Daoy (cell line): ENCODE data around the gene IL17B. TPM values are rescaled to one million over a fixed set of nuclear protein-coding genes. Genes with fewer than 3 reads are reported as not detected.

Source experiments
- DNase-seq: peaks from one replicate; pipeline ENCODE4 v3.0.0-alpha.2; 2015; ENCODE audit warnings: low read depth
- total RNA-seq: library from RNA; depleted of rRNA; stranded (reverse); fragments of >200 nt; shearing (Covaris generic); gene quantifications from 2 replicates; pipeline ENCODE4 v1.2.3, GENCODE V29; 2014; rRNA removed

The IL17B gene
- not detected in 2 replicates for total RNA-seq

- no peak for DNase-seq
Observed at GRCh38 chr5:149379177-149379761, at the start of gene IL17B. Gene IL17B, minus strand, starts transcription at chr5:149379292. Its CDS starts 67 bp downstream, at chr5:149379225.

GRCh38 chr5:149428032-149428431, 48.9 kb upstream of the IL17B start:
- DNase-seq, result no peak

GRCh38 chr5:149427374-149427773, 48.3 kb upstream of the IL17B start:
- no peak for DNase-seq

GRCh38 chr5:149426931-149427330, 47.8 kb upstream of the IL17B start:
- no peak for DNase-seq

GRCh38 chr5:149425729-149426128, 46.6 kb upstream of the IL17B start:
- DNase-seq, result no peak

GRCh38 chr5:149424371-149425315, 45.6 kb upstream of the IL17B start:
- no peak for DNase-seq

GRCh38 chr5:149423794-149424268, 44.7 kb upstream of the IL17B start:
- DNase-seq, result no peak

GRCh38 chr5:149423049-149423793, 44.1 kb upstream of the IL17B start:
- DNase-seq, result no peak

- DNase-seq, result no peak
Observed at GRCh38 chr5:149422366-149423048, 43.4 kb upstream of the IL17B start.

- no peak for DNase-seq
Observed at GRCh38 chr5:149421834-149422233, 42.7 kb upstream of the IL17B start.

- no peak for DNase-seq
Observed at GRCh38 chr5:149421372-149421685, 42.2 kb upstream of the IL17B start.

- no peak for DNase-seq
Observed at GRCh38 chr5:149420545-149421371, 41.7 kb upstream of the IL17B start.

GRCh38 chr5:149419859-149420544, 40.9 kb upstream of the IL17B start:
- DNase-seq, result no peak

- no peak for DNase-seq
Observed at GRCh38 chr5:149419532-149419858, 40.4 kb upstream of the IL17B start.

- DNase-seq, result no peak
Observed at GRCh38 chr5:149418910-149419531, 39.9 kb upstream of the IL17B start.

- no peak for DNase-seq
Observed at GRCh38 chr5:149417711-149418368, 38.7 kb upstream of the IL17B start.

- DNase-seq, result no peak
Observed at GRCh38 chr5:149416987-149417710, 38.1 kb upstream of the IL17B start.

GRCh38 chr5:149415066-149415967, 36.2 kb upstream of the IL17B start:
- DNase-seq, result no peak
